Fibroblast of lung (primary cell): ENCODE measurements around the gene CALCOCO2.

Source experiments
- CTCF ChIP-seq, 2 donors: IDR thresholded peaks in 1 of 2; conservative IDR thresholded peaks in 1 of 2; 1 replicate in 1 of 2; 2 replicates in 1 of 2; pipeline ENCODE4 v1.5.1; 2011 to 2012; ENCODE audit warnings: low read length in 2 of 2, control low read depth in 1 of 2, inconsistent platforms in 1 of 2, low read depth in 1 of 2, mild to moderate bottlenecking in 1 of 2
- EZH2 ChIP-seq: IDR thresholded peaks from 2 replicates; pipeline ENCODE4 v1.5.1; 2012; ENCODE audit warnings: low read length, control low read depth, mild to moderate bottlenecking; ENCODE audit errors: missing control alignments

GRCh38 chr17:48873696-48874443 lies 43.0 kb downstream of the CALCOCO2 start:
- TF ChIP-seq CTCF (conservative IDR thresholded peaks at IDR 0.05 in 1 of 2, IDR thresholded peaks at IDR 0.05 in 1 of 2; ENCODE audit: low read depth in 1 of 2, low read length in 2 of 2) (no peak), EZH2 (no peak)
